HG03565 (cell line): ENCODE results near the gene HACL1.

ENCODE experiments used
- ATAC-seq: cut with Tn5 transposase; IDR thresholded peaks from one replicate; pipeline ENCODE4 v1.9.1; 2021; ENCODE audit warnings: mild to moderate bottlenecking, moderate library complexity; ENCODE audit not compliant: unreplicated experiment

HACL1 gene

DNA sequence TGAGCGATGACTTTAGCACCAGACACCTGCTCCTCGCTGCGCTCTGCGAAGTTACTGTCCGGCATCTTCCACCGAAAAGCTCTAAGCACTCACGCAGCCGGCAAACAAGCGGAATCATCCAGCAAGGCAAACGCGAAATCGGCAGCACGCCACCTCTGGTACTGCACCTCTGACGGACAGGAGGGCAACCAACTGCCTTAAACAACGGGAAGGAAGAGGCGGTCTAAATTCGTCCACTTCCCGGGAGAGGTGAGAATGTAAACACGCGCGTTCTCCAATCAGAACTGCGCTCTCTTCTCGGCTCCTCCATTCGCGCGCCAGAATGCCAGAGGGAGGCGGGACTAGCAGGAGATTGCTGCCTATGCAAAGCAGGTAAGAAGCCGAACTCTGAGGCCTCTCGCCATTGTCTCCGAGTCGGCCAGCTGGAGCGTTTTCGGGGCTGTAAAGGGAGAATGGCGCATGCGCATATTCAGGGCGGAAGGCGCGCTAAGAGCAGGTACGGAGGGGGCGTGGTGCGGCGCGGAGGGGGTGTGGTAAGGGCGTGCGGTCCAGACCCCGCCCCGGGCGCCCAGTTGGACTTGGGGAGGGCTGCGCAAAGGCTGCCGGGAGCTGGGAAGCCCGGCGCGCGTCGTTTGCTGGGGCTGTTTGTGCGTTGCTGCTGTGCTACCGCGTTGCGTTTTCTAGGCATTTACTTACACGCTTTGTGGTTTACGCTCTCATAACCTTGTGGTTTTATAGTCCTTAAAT is at the start of gene HACL1, which contains the start of gene BTD:
TSS of gene HACL1 (minus strand) at position 171 of the 747 bp plus-strand sequence. CDS start at position 65, 106 bp downstream.
TSS of gene BTD (plus strand) at position 347 of the 747 bp plus-strand sequence. CDS start 33,695 bp downstream, outside the sequence.
- ATAC-seq = peak; percentile 85

DNA sequence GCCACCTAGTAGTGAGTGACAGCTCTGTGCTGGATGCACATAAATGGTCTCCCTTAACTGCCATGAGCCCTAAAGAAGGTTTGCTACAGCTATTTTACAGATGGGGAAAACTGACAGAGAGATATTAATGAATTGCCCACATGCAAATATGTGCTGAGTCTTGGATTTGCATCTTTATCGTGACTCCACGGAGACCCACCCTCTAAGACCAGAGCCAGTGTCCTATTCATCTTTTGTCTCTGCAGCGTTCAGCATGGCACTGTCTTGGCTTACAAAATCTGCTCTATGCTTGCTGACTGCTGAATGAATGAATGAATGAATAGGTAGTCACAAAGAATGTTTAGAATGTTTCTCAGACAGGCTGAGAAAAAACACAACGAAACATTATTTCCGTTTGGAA is 48.5 kb upstream of the HACL1 start:
- no peak for ATAC-seq

DNA sequence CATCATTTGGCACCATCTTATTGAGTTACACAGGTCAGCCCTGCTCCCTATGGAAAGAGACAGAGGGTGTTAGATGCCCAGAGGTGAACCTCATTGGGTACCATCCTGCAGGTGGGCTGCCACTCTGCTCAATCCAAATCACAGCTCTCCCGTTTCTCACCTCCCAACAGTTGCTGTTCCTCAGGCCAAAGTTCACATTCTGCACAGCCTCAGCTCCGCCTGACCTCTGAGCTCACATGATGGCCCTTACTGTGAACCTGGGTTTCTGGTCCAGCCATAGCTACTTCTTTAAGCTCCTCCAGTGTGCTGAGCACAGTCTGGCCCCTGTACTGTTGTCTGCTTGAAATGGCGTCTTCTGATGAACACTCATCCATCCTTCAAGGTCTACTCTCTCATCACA is 48.0 kb upstream of the HACL1 start:
- ATAC-seq = no peak

DNA sequence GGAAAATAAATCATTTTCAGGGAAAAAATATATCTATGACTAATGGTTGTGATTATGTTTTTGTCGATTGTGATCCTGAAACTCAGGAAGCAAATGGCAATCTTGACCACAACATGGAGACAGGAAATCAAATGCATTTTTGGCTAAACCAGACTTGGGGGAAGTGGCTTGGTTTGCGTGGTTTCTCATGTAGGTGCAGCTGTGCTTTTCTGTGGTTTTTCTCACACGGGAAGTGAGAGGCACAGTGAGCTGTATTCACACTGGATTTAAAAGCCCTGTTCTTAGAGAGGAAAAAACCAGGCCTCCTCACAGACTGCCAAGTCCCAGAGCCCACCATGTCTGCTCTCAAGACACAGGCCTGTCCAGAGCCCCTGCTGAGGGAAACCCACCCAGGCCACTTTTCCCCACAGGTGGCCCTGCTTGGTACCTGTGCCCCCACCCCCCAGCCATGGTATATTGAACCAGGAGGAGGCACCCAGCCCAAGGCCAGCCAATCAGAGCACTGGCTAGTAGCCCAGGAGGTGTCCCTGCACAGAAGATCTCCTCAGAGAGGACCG is 46.3 kb upstream of the HACL1 start:
- peak; percentile 95 for ATAC-seq

DNA sequence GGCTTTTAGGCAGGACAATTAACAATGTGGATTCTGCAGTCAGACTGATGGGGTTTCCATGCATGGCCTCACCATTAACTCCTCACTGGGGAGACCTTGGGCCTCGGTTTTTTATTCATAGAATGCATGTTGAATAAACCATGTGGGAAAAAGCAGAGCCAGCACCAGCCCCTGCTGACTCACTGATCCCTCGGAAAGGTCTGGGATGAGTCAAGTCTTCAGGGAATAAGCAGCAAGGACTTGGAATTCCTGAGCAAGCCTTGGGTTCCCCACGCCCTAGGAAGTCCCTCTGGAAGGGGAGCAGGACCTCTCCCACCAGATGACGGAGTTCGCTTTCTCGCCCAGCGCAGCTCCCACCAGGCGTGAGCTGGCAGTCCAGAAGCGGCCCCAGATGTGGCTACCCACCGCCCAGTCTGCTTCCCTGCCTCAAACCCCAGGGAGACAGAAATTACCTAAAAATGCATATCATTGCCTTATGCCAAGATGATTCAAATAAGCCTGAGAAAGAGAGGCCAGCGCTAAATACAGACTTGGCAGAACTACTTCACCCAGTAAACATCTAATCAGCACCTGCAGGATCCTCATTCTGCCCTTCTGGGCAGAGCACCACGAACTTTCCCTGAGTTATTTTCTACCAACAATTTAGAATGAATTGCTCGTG is 45.6 kb upstream of the HACL1 start:
- peak; percentile 5 for ATAC-seq

DNA sequence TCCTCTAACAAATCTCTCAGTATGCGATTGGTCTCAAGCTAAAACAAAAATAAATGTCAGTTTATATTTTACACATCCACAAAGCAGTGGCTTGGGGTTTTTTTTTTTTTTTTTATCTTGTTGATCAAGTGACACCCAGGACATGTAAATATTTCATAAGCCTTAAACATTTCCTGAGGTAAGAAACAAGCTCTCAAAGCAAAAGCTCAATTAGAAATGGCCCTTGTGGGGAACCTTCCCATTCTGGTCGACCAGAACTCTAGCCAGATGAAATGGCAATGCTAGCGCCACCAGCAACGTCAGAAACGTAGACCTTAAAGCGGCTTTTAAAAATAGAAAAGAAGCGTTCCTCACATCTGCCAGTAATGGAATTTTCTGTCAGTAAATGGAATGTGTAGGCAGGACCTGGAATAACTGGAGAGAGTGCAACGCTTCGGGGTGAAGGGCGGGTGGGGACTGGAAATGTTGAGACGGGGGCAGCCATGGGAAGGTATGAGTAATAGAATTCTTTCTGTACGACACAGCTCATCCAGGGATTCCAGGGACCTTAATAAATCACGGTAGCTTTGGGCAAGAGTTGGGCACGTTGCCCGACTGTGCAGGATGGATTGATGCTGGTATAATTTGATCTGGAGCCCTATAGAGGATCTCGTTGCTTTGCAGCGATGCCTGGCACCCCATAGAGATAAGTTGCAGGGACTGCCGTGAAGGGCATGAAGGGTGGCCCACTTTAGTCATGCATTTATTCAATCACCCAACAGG is 44.6 kb upstream of the HACL1 start:
- ATAC-seq = no peak

DNA sequence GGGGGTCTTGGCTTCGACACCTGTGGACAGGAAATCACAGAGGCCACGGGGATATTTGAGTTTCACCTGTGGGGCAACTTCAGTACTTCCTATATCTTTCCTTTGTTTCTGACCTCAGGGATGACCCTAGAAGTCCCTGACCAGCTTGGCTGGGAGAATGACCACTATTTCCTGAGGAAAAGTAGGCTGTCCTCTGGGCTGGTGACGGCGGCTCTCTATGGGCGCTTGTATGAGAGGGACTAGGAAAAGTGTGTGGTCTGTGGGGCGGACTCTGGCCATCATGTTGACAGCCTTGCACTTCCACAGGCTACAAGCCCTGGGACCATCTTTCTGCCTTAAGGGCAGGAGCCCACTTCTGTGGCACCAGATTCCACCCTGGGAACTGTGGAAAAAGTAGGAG is 43.9 kb upstream of the HACL1 start:
- ATAC-seq = no peak

DNA sequence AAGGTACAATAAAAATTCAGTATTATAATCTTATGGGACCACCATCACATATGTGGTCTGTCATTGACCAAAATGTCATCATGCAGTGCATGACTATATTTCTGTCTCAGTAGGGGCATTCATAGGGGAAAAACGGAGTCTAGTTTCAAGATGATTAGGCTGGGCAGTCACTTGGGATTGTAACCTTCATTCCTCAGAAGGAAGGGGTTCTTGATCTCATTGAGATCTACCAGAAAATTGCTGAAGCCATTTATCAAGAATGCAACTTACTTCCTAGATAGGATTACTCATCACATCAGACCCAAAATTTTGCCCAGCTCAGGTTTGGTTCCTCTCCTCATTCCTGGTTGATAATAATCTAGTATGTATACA is 37.5 kb upstream of the HACL1 start:
- ATAC-seq = no peak

DNA sequence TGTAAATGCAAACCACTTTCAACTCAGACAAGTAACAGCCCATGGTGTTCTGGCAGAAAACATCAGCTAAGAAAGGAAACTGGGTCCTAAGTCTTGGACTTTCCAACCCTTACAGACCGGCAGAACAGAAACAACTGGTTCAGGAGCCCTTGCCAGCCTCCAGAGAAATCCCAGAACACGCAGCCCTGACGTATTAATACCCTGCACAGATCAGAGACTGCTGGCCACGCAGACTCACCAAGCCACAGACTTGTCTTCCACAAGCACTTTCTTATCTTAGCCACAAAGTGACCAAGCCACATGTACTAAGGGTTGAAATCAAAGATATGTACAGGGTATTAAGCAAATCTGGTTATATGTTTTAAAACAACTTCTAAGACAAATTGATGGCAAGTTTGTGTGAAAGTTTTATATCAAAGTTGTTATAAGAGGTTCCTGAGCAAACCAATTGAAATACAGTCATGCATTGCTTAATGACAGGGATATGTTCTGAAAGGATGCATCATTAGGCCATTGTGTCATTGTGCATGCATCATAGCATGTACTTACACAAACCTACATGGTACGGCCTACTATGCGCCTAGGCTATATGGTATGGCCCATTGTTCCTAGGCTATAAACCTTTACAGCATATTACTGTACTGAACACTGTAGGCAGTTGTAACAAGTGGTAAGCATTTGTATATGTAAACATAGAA is 37.0 kb upstream of the HACL1 start:
- no peak for ATAC-seq

DNA sequence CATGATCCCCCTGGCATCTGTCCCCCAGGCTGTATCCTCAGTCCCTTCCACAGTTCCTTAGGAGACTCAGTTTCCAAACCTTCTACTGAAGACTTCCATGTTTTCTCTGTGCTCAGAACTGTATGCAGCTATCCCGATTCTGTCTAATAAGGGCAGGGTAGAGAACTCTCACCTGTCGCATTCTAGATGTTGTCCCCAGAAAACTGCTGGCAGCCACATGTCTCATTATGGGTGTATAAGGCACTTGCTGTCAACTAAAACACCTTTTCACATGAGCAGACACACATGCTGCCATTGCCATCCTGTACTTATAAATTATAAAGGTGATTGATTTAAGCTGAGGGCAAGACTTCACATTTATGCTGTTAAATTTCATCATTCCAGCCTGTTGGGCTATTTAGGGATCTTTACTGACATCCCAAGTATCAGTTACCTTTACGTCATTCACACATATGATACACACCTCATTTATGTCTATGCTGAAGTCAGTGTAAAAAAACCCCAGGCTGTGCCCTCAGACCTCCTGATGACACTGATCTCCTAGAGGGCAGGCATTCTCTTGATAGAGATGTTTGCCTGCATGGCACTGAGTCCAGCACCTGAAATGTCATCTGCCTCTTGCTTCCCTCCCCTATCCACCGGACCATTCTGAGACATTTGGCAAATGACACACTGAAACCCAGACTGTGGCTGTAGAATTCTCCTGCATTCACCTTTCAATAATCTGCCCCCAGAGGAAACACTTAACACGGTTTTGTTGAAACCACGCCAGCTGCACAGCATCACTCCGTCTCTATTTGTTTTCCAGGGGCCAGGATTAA is 36.0 kb upstream of the HACL1 start:
- ATAC-seq = no peak

DNA sequence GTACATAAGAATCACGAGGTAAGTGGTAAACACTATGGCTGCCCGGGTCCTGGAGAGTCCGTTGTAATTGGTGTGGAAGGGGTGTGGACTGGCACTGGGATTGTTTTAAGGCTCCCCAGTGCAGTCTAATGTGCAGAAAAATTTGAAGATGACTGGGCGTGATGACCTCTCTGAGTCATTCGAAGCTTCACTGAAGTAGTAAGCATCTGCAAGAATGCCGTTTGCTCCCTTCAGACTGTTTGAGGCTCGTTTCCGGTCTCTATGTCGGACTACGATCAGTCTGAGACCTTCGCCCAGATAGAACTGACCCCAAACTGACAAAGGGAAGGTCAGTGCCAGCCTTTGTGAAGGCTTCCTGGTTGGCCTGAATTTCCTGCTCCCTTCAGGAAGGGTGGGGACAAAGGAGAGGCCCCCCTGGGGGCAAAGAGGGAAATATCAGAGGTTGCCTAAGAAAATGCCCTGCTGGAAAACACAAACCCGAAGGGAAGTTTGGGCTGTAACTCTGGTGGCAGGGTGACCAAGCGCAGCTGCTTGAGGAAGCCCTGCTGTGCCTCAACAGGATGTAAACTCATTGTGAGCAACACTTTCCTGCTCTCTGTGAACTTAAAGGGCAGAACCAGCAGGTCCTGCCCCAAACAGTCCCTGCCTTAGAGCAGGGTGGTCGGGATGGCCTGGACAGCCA is 34.8 kb upstream of the HACL1 start:
- ATAC-seq = peak; percentile 59

DNA sequence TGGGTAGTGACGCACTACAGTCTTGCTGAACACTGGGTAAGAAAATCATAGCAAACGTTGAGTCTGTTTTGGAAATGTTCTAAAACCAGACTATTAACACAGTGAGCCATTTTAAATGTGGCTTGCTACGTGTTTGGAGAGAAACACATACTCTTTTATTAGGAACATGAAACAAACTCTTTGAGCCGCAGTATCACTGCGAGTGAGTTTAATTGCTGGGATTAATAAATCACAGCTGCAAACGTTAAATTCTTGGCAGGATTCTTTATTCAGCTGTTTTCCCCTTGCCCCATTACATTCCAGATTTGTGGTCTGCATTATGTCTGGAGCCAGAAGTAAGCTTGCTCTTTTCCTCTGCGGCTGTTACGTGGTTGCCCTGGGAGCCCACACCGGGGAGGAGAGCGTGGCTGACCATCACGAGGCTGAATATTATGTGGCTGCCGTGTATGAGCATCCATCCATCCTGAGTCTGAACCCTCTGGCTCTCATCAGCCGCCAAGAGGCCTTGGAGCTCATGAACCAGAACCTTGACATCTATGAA is 33.8 kb upstream of the HACL1 start:
- no peak for ATAC-seq

DNA sequence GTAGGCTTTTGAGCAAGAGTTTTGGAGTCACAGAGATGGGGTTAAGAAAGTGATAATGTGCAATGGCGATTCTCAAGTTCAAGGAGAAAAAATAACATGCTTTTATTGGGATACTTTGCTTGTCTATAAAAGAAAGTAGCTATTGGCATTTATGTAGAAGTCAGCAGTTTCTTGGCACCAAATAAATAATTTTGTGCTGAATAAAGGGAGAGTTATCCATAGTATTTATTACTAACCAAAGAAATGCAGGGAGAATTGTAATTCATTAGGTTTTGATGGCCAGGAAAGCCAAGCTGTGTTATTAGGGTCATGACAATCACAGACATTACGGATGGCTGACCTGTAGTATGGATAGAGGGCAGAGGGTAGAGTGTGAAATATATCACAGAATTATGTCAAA is 33.3 kb upstream of the HACL1 start:
- no peak for ATAC-seq

DNA sequence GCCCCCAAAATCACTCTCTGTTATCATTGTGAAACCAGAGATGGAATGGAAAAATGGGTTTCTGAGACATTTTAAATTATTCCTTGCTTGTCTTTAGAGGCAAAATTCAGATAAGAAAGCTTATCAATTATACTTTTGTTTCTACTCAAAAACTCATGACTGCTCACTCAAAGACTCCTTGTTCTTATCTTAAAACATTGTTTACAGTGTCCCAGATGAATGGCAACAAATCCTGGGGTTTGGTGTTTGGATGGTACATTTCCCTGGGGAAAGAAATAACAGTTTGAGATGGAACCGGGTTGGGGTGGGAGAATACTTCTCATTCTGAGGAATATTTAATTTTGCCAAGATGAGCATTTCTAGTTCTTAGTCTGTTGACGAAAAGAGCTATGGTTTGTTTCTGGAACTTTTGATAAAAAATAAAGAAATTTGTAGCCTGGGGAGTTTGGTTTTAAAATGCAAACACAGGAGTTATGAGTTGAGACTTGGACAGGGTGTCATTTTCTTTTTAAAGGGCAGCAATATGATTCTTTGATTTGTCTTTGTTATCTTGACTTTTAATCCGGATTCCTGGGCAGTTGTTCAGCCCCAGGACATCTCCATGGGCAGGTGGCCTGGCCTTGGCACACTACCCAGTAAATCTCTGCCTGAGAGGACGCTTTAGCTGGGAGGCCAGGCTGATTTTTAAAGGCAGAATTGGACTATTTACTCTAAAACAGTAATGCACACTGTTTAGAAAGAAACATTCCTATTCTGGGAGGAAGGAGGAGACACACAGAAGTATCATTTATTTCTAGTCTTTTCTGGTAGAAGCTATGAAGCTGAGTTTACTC is 32.6 kb upstream of the HACL1 start:
- ATAC-seq = no peak

DNA sequence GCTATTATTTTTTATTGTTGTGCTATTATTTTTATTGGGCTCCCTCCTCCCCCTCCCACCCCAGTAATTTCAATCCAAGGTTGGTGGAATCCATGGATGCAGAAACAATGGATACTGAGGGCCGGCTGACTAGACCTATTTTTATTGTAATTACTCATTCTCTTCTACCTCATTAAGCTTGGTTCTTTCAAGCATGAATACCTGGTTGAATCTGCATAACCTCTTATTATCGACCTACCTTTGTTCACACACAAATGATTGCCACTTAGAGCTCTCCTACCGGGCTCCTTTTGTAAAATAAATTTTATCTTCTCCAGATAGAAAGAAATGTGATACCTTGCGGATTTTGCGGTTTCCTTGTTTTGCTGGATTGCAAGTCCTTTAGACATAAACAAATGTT is 31.8 kb upstream of the HACL1 start:
- ATAC-seq = no peak

DNA sequence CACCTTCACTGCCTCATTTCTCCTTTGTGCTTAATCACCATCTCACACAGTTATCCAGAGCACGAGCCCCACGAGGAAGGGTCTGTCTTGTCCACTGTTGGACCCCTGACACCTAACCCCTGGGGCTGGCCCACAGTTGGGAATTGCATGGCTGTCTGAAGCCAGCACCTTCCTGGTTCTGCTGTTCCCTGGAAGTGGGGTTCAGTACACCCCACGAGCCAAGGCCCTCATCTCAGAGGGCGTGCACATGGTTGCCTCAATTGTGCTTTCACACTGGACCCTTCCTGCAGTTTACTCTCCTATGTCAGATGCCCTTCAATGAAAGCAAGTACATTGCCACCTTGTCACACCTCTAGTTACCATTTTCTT is 30.8 kb upstream of the HACL1 start:
- no peak for ATAC-seq

DNA sequence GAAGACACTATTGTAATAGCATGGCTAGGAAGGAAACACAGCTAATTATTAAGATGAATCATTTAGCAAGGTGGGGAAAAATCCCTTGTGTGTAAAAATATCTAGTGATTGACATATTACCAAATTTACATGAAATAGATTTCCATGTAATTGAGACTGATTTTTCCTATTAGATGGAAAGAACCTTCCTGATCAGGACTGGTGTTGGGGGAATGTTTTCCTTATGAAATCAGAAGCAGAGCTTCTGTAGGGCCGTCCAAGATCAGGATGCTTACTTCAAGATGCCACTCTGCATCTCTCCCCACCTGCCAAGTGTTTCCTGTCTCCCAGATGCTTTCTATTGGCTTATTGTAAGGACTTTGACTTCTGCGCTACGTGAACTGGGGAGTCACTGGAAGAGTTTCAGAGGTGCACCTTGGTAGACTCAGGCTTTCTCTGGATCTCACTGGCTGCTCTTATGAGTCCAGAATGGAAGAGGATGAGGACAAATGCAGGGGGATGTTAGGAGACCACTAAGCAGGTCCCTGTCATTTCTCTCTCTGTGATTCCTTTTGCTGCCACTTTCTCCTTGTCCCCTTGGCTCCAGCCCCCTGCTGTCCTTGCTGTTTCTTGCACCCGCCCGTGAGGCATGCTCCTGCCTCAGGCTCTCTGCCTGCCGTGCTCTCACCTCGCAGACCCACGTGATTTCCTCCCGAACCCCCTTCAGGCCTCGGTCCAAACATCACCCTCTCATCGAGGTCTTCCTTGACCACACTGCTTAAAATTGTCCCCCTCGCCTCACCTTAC is 30.2 kb upstream of the HACL1 start:
- no peak for ATAC-seq
